H1 (cell line): Measurements from ENCODE around the gene NKX6-1.

Source experiments
- CBX5 ChIP-seq: fragments of 300-800, 300-1000 bp; sonication (generic); IDR thresholded peaks from 2 replicates; pipeline ENCODE4 v1.7.1; 2016; ENCODE audit warnings: antibody characterized with exemption, low read length, low read depth
- CREB1 ChIP-seq: IDR thresholded peaks from 2 replicates; pipeline ENCODE4 v1.6.1; 2012; ENCODE audit warnings: inconsistent platforms
- KDM5A ChIP-seq: fragments of 200-600 bp; IDR thresholded peaks from 2 replicates; pipeline ENCODE4 v1.7.1; 2012; ENCODE audit warnings: mild to moderate bottlenecking, low read length, inconsistent platforms, mixed read lengths
- POLR2A ChIP-seq, 2 experiments: IDR thresholded peaks; 1 replicate in 1 of 2; 2 replicates in 1 of 2; pipeline ENCODE4 v1.6.1; 2011; ENCODE audit warnings: low read depth in 2 of 2, low read length in 2 of 2, mild to moderate bottlenecking in 2 of 2; ENCODE audit errors: control extremely low read depth in 1 of 2
- RXRA ChIP-seq: IDR thresholded peaks from 2 replicates; pipeline ENCODE4 v1.6.1; 2011; ENCODE audit warnings: low read depth, mild to moderate bottlenecking, low read length, moderate library complexity; ENCODE audit not compliant: insufficient read depth
- SIRT6 ChIP-seq: IDR thresholded peaks from one replicate; pipeline ENCODE4 v1.7.1; 2012; ENCODE audit warnings: low read length, inconsistent platforms
- TAF1 ChIP-seq: IDR thresholded peaks from 2 replicates; pipeline ENCODE4 v1.6.1; 2011; ENCODE audit warnings: mild to moderate bottlenecking, low read depth, low read length
- ZNF274 ChIP-seq: IDR thresholded peaks from 2 replicates; pipeline ENCODE4 v1.7.0; 2012; ENCODE audit warnings: low read length, borderline replicate concordance; ENCODE audit errors: extremely low read depth
- TF ChIP-seq, protein P1 (sequence below): IDR thresholded peaks from 2 replicates; pipeline ENCODE4 v1.6.1; 2011; ENCODE audit warnings: low read depth, mild to moderate bottlenecking, low read length; ENCODE audit not compliant: insufficient read depth
- TF ChIP-seq, protein P2 (sequence below), 3 experiments: IDR thresholded peaks; 1 replicate in 2 of 3; 2 replicates in 1 of 3; pipeline versions ENCODE4 v1.5.1 to v1.6.1; 2011; ENCODE audit warnings: low read length in 3 of 3, mild to moderate bottlenecking in 3 of 3, inconsistent platforms in 2 of 3, low read depth in 1 of 3, moderate library complexity in 1 of 3; ENCODE audit not compliant: insufficient read depth in 1 of 3; ENCODE audit errors: control extremely low read depth in 1 of 3

DNA sequence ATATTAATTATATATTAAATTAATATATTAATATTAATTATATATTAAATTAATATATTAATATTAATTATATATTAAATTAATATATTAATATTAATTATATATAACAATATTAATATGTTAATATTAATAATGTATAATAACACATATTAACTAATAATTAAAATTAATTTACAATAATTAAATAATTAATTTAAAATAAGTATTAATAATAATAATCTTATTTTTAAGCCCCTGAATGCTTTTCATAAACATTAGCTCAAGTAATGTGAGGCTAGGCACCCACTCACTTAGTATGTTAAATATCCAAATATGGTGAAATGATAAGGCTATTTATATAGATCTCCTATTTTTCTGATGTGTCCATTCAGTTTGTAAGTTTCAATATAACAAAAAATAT lies 26.9 kb downstream of the NKX6-1 start:
- TF ChIP-seq, protein P1, sequence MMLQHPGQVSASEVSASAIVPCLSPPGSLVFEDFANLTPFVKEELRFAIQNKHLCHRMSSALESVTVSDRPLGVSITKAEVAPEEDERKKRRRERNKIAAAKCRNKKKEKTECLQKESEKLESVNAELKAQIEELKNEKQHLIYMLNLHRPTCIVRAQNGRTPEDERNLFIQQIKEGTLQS: no peak
- TF ChIP-seq SIRT6 (no peak), POLR2A (IDR thresholded peaks at IDR 0.05; ENCODE audit: control extremely low read depth in 1 of 2, low read depth in 2 of 2, low read length in 2 of 2) (no peak), RXRA (no peak), CBX5 (no peak), CREB1 (no peak), ZNF274 (no peak), KDM5A (no peak), TAF1 (no peak)
- TF ChIP-seq, protein P2, sequence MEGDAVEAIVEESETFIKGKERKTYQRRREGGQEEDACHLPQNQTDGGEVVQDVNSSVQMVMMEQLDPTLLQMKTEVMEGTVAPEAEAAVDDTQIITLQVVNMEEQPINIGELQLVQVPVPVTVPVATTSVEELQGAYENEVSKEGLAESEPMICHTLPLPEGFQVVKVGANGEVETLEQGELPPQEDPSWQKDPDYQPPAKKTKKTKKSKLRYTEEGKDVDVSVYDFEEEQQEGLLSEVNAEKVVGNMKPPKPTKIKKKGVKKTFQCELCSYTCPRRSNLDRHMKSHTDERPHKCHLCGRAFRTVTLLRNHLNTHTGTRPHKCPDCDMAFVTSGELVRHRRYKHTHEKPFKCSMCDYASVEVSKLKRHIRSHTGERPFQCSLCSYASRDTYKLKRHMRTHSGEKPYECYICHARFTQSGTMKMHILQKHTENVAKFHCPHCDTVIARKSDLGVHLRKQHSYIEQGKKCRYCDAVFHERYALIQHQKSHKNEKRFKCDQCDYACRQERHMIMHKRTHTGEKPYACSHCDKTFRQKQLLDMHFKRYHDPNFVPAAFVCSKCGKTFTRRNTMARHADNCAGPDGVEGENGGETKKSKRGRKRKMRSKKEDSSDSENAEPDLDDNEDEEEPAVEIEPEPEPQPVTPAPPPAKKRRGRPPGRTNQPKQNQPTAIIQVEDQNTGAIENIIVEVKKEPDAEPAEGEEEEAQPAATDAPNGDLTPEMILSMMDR (IDR thresholded peaks at IDR 0.05; ENCODE audit: control extremely low read depth in 1 of 3, insufficient read depth in 1 of 3, low read depth in 1 of 3, low read length in 3 of 3): no peak
